Umbilical cord (tissue), 2 donors: ENCODE results near the gene CD83. TPM values are rescaled to one million over a fixed set of nuclear protein-coding genes. Genes with fewer than 3 reads are reported as not detected.
A peak's percentile ranks its signal among the peaks of the same experiment; 100 is the strongest.

Experiments used
- DNase-seq: peaks from one replicate; pipeline ENCODE4 v3.0.0-alpha.2; 2015; ENCODE audit warnings: low spot score
- total RNA-seq: library from RNA; depleted of rRNA; stranded (reverse); fragments of >200 nt; gene quantifications from one replicate; pipeline ENCODE4 v1.2.3, GENCODE V29; 2014; ENCODE audit warnings: low replicate concordance; ENCODE audit not compliant: insufficient read depth

CD83 gene
- total RNA-seq, 1 donor from 2014 or later, result 5.5 TPM

GRCh38 chr6:14091339-14091978 is 26.1 kb upstream of the CD83 start:
- DNase-seq, result no peak

DNA sequence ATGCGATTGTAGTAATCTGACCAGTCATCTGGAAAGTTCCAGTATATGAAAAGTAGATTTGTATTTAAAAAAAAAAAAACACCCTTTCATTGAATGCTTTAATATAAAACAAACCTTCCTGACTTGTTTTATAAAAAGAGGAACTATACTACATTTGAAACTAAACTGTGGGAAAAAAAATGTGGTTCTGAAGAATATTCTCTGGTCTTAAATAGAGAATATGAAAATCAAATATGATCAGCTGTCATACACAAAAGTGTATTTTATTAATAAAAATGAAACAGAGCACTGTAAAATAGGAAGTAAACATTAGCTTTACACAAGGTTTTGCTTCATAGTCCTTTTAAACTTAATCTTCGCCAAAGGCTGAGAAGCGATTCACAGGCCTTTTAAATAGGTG is 25.3 kb upstream of the CD83 start:
- DNase-seq, result no peak

- DNase-seq, result no peak
Measured at GRCh38 chr6:14092838-14093789, 24.5 kb upstream of the CD83 start.

GRCh38 chr6:14094721-14095120 is 22.9 kb upstream of the CD83 start:
- no peak for DNase-seq

DNA sequence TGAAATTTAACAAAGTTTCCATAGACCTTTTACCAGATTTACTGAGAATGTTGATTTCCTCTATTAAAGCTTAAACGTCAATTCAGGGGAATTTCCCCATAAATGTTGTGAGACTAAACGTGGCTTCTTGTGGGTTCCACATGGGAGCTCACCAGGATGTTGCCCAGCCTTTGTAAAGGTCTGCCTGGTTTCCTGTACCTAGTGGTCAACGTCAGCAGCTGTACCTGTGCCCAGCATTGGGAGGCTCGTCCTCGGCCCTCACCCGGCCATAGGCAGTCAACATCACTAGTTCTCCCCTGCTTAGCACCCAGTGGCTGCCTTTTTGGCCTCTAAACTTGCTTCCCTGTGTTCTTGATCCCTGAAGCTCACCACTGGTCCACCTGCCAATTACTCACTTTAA is 22.1 kb upstream of the CD83 start:
- no peak for DNase-seq

DNA sequence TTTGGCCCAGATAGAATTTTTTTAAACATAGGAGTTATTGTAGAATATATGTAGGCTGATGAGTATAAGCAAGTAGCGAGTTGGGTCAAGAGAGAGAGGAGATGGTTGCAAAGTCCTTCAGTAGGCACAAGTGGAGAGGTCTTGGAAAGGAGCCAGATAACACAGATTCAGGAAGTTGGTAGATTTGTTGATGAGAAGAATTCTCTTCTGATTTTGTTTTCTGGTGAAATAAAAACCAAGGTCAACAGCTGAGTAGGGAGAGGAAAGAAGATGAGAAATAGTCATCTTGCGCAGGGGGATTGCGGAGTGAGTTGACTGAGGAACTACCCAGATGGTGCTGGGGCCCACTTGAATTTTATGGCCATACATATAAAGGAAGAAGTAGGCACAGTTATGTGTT is 17.4 kb upstream of the CD83 start:
- DNase-seq, result no peak

- peak; percentile 63 for DNase-seq
Measured at GRCh38 chr6:14100966-14101365, 16.6 kb upstream of the CD83 start.

DNA sequence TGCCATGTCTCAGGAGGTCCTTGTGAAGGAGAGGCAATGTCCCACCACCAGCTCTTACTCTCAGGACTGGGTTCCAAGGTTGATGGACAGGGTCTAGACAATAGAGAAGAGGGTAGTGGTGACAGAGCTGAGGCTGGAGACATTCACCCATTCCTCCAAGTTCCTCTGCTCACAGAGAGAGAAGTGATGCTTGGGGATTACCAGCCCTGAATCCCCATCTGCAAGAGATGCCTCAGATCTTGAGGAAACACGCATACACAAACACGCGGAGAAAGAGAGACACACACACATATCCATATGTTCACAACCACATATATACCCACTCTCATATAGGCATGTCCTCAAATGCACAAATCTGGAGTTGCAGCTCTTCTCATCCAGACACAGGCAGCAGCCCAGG is 15.2 kb upstream of the CD83 start:
- DNase-seq, result no peak

- no peak for DNase-seq
Measured at GRCh38 chr6:14105547-14105946, 12.0 kb upstream of the CD83 start.

DNA sequence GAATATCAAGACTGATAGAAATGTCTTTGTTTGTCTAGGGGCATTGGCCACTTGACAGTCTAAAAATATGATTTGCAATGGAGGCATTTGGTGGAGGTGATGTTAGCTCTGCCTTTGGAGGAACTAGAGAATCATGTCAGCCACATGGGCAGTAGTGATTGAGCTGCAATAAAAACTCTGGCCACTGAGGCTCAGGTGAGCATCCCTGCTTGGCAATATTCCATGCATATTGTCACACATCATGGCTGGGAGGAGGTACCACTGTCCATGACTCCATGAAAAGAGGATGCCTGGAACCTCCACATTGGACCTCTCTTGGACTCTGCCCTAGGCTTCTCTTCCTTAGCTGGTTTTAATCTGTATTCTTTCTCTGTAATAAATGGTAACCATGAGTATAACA is 10.6 kb upstream of the CD83 start:
- DNase-seq, result no peak

GRCh38 chr6:14107711-14108494 is 9.7 kb upstream of the CD83 start:
- no peak for DNase-seq

DNA sequence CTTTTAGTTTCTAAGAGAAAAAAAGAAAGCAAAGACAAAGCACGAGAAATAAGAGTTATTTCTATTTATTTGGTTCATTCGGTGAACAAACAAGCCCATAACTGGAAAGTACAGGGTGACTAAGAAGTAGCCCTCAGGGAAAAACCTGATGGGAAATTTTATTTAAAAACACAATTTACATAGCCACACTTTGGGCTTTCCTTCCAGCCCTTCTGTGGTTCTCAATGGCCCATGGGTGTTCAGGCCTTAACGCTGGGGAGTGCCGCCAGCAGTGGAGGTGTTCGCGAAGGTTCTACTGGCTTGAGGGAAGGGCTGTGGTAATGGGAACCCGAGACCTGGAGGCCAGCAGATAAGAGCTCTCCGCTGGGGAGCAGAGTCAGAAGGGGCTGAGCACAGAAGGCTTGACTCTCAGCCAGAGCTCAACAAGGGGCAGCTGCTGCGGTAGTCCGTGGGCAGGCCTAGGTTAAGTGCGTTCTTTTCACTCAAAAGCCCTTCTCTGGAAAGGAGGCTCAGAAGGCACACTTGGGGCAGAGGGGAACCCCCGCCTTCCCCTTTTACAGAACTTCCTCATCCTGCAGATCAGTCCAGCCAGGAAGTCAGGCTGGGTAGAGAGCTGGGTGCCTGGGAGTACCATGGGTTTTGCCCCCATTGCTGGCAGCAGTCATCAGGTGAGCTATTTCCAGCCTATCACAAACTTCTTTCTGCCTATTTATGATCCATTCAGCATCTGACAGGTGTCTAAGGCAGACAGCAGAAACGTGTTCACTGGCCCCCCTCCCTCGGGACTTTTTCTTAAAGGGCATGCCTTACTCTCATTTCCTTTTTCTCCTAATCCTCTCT is 8.8 kb upstream of the CD83 start:
- no peak for DNase-seq

DNA sequence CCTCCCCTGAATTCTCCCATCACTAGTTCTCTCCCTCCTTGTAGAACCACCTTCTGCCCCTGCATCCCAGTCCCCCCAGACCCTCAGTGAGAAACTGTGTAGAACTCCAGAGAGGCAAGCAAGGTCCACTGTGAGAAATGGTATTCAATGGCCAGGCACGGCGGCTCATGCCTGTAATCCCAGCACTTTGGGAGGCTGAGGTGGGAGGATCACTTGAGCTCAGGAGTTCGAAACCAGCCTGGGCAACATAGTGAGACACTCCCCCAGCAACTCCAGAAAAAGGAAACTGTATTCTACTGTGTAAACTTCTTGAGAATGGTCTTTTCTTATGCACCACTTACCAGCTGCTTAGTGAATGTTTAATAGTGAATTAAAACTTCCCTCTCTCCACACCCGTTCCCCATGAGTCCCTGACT is 8.2 kb upstream of the CD83 start:
- no peak for DNase-seq

DNA sequence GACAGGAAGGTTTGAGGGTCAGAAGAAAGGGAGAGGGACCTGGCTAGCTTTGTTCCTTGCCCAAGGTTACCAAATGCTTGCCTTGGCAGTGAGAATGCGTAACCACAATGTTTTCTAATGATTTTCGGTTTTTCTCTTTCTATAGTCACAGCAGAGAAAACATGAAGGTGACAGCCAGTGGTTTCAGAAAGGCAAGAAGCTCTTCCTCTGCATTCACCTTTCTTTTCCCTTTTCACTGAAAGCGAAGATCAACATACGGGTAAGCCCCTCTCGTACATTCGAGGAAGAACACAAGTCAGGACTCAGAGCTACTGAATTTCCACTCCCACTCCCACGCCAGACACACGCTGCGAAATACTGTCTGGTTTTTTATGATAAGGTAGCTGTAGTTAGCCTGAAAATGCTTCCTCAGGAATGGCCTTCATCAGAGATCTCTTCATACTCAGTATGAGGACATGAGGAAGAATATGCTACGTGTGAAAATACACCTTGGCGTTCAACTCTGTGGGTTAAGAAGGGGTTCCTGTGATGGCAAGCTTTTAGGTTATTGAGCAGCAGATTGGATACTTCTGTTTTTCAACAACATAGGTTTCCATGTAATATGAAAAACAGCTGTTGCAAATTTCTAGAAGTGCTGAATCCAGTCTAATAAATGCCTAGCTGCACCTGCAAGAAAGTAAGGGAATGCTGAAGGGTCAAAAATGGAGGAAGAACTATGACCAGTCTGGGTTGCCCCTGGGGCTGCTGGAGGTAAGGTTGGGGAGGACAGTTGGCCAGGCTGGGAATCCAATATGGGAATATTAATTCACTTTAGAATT is 7.4 kb upstream of the CD83 start:
- DNase-seq, result no peak

GRCh38 chr6:14113976-14114375 is 3.6 kb upstream of the CD83 start:
- DNase-seq, result no peak

- no peak for DNase-seq
Measured at GRCh38 chr6:14118091-14118439, 493 bp downstream of the CD83 start.

GRCh38 chr6:14118446-14118845 is 874 bp downstream of the CD83 start:
- no peak for DNase-seq

- no peak for DNase-seq
Measured at GRCh38 chr6:14119784-14120183, 2.2 kb downstream of the CD83 start.

GRCh38 chr6:14120546-14120945 is 3.0 kb downstream of the CD83 start:
- DNase-seq, result no peak

DNA sequence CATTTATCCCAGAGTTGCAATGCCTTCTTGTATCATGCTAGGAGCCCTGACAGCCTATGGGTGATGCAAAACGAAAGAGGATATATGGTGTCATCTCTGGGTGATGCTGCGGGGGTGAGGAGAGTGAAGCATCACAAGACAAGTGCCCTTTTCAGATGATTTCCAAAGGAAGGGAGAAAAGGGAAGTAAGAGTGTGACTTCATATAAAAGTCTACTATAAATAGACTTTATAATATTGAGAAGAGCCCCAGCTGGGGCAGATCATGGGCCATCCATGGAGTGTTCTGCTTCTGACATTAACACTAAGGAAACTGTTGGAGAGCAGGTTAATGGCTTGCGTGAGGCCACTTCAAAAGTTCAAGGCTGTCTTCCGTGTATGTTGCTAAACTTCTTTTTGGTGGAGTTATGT is 4.4 kb downstream of the CD83 start:
- peak; percentile 53 for DNase-seq
